GM18519 (cell line): Measurements from ENCODE around the gene SFMBT1.

Experiments used
- ATAC-seq: cut with Tn5 transposase; IDR thresholded peaks from one replicate; pipeline ENCODE4 v1.9.1; 2021; ENCODE audit warnings: mild to moderate bottlenecking, moderate library complexity; ENCODE audit not compliant: unreplicated experiment, low FRiP score

SFMBT1 gene

GRCh38 chr3:53045518-53046170 is at the start of gene SFMBT1:
Gene SFMBT1, minus strand, starts transcription at chr3:53046073. Its CDS starts 76,945 bp downstream, at chr3:52969128.
- ATAC-seq: peak; percentile 29

- ATAC-seq: no peak
These were observed 47.1 kb upstream of the SFMBT1 start for GRCh38 chr3:53092942-53093341.

- ATAC-seq: no peak
These were observed 46.3 kb upstream of the SFMBT1 start for GRCh38 chr3:53092216-53092615.

GRCh38 chr3:53091011-53091410 is 45.1 kb upstream of the SFMBT1 start:
- no peak for ATAC-seq

GRCh38 chr3:53089511-53089910 is 43.6 kb upstream of the SFMBT1 start:
- no peak for ATAC-seq

- ATAC-seq: no peak
These were observed 39.6 kb upstream of the SFMBT1 start for GRCh38 chr3:53085476-53085875.

GRCh38 chr3:53084310-53085001 is 38.6 kb upstream of the SFMBT1 start:
- ATAC-seq: no peak

GRCh38 chr3:53083949-53084309 is 38.1 kb upstream of the SFMBT1 start:
- ATAC-seq: no peak

- no peak for ATAC-seq
These were observed 37.6 kb upstream of the SFMBT1 start for GRCh38 chr3:53083521-53083920.

- ATAC-seq: no peak
These were observed 36.9 kb upstream of the SFMBT1 start for GRCh38 chr3:53082736-53083135.

GRCh38 chr3:53081318-53081717 is 35.4 kb upstream of the SFMBT1 start:
- no peak for ATAC-seq

- ATAC-seq: no peak
These were observed 34.8 kb upstream of the SFMBT1 start for GRCh38 chr3:53080612-53081205.

GRCh38 chr3:53079791-53080555 is 34.1 kb upstream of the SFMBT1 start:
- ATAC-seq: no peak

GRCh38 chr3:53079147-53079546 is 33.3 kb upstream of the SFMBT1 start:
- no peak for ATAC-seq

GRCh38 chr3:53078656-53079055 is 32.8 kb upstream of the SFMBT1 start:
- ATAC-seq: no peak

- no peak for ATAC-seq
These were observed 31.8 kb upstream of the SFMBT1 start for GRCh38 chr3:53077476-53078220.

- ATAC-seq: no peak
These were observed 29.9 kb upstream of the SFMBT1 start for GRCh38 chr3:53075743-53076140.

- no peak for ATAC-seq
These were observed 29.2 kb upstream of the SFMBT1 start for GRCh38 chr3:53074761-53075742.

GRCh38 chr3:53074366-53074696 is 28.5 kb upstream of the SFMBT1 start:
- ATAC-seq: no peak
